ENCODE results near the gene MAPK14.

MAPK14 gene

DNA sequence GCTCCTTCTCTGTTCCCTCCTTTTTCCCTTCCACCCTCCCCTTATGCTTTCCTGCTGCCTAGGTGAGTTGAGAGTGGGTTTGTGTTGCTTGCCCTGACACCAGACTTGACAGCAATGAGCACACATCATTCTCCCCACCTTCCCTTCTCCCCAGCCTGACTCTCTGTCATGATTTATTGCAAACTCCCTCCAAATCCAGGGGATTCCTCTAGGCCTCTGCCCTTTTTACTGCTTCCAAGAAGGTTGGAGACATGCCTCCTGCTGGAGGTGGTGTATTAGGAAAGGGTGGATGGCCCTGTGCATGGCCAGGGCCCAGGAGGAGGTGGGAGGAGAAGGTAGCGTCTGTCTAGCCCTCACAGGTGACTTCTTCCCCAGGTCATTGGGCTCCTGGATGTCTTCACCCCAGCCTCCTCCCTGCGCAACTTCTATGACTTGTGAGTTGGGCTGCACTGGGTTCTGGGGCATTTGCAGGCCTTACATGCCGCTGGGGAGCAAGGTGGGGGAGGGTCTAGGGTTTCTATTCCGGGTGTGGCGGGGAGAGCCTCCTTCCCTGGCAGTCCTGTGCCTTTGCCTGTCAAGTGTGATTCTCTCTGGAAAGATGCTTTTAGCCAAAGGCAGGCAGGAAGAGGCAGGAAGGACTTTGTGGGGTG is 104.8 kb downstream of the MAPK14 start:
- Mint-ChIP-seq H3K9me3 (ENCODE audit: low read depth) (no peaks in the 10 kb centered on the region), H3K27me3 (no peaks in the 10 kb centered on the region), H3K4me3 (peak overlapping the region; percentile 48), H3K27ac (peak overlapping the region; percentile 88), H3K36me3 (peaks cover 8% of the 10 kb centered on the region), H3K4me1 (ENCODE audit: low read depth) (peaks cover 33% of the 10 kb centered on the region)

DNA sequence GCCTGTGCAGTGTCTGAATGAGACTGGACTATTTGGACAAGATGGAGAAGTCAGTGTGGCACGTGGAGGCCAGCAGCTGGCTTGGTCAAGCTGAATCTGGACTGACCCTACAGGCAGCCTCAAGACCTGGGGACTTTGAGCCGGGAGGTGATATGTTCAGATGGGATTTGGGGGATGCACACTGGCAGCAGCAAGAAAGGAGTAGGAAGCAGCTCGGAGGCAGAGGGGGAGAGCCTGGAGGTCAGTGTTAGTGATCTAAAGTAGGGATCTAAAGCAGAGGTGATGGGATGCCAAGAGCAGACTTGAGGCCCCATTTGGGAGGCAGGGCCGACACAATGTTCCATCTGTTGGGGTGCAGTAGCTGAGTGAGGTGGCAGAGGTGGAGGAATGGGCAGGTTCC is 105.5 kb downstream of the MAPK14 start:
- H3K4me3 Mint-ChIP-seq, result no peak overlapping the region
- H3K4me1 Mint-ChIP-seq (ENCODE audit: low read depth), result peaks cover 33% of the 10 kb centered on the region
- H3K36me3 Mint-ChIP-seq, result peaks cover 8% of the 10 kb centered on the region
- peak overlapping the region; percentile 37 for H3K27ac Mint-ChIP-seq
- no peaks in the 10 kb centered on the region for H3K9me3 Mint-ChIP-seq (ENCODE audit: low read depth)
- H3K27me3 Mint-ChIP-seq, result no peaks in the 10 kb centered on the region

DNA sequence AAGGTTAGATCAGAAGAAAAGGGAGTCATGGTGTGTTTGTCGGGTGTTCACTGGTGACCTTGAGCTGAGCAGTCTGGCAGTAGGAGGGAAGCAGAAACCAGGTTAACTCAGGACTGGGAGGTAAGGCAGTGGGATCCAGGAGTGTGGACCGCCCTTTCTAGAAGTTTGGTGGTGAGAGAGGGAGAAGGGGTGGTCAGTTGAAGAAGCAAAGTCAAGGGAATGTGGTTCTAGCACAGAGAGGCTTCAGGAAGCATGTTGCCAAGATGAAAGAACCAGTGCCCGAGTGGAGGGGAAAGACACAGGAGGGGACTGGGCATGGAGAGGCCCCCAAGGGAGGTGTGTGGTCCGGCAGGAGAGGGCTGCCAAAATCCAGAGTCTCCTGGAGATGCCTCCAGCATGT is 106.3 kb downstream of the MAPK14 start:
- Mint-ChIP-seq H3K36me3 (peaks cover 8% of the 10 kb centered on the region), H3K9me3 (ENCODE audit: low read depth) (no peaks in the 10 kb centered on the region), H3K27me3 (no peaks in the 10 kb centered on the region), H3K27ac (peak overlapping the region; percentile 18), H3K4me3 (no peak overlapping the region), H3K4me1 (ENCODE audit: low read depth) (peaks cover 33% of the 10 kb centered on the region)

DNA sequence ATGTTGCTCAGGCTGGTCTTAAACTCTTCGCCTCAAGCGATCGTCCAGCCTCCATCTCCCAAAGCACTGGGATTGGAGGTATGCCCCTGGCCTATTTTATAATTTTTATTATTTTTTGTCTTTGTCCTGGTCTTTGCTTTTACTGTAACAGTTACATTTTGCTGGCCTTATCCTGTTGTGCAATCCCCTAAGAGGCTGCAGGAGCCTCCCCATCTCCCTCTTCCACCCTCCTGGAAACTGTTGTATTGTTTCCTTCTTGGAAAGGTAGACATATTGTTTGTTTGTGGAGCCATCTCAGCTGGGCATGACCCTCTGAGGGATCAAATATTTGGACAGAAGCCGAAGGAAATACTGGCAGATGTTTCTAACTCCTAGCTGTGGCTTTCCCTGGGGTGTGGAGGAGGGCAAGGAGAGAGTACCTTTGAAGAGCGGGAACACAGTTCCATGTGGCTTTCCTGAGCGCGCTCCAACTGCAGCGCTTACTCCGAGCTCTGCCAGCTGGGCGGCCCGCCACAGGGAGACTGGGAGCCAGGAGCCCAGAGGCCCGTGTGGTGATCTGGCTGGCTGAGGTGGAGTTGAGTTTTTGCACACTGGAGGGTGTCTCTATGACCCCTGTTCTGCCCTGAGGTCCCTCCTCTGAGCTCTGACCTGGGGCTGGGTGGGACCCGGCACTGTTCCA is 107.6 kb downstream of the MAPK14 start:
- Mint-ChIP-seq H3K27ac (peak overlapping the region; percentile 37), H3K4me1 (ENCODE audit: low read depth) (peaks cover 27% of the 10 kb centered on the region), H3K36me3 (peaks cover 8% of the 10 kb centered on the region), H3K4me3 (no peak overlapping the region), H3K9me3 (ENCODE audit: low read depth) (no peaks in the 10 kb centered on the region), H3K27me3 (no peaks in the 10 kb centered on the region)

DNA sequence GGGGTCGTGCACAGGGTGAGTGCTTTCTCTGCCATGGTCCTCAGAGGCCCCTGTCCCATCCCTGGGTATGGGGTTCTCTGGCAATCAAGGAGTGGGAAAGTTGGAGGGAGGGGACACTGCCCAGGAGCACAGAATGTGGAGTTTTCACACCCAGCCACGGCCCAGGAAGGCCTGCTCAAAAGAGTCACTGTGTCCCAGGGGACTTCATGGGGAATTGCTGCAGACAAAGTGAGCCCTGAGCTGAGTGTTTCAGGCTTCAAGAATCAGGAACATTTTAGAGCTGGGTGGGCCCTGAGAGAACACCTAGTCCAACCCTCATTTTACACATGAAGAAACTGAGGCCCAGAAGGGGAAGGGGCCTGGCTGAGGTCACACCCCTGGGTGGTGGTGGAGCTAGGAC is 108.4 kb downstream of the MAPK14 start:
- H3K4me3 Mint-ChIP-seq, result no peak overlapping the region
- H3K4me1 Mint-ChIP-seq (ENCODE audit: low read depth), result peaks cover 30% of the 10 kb centered on the region
- H3K9me3 Mint-ChIP-seq (ENCODE audit: low read depth), result no peaks in the 10 kb centered on the region
- H3K27me3 Mint-ChIP-seq, result no peaks in the 10 kb centered on the region
- H3K36me3 Mint-ChIP-seq, result peaks cover 8% of the 10 kb centered on the region
- H3K27ac Mint-ChIP-seq, result peak overlapping the region; percentile 11

DNA sequence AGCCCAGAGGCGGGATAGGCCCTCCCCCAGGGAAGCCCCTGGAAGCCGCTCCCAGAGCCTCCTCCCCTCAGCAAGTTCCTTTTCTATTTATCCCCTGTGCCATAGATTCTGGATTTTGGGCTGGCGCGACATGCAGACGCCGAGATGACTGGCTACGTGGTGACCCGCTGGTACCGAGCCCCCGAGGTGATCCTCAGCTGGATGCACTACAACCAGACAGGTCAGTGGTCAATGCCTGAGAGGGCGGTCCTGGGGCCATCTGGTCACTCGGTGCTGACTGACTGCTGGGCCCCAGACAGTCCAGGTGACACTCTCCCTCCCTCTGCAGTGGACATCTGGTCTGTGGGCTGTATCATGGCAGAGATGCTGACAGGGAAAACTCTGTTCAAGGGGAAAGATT is 108.9 kb downstream of the MAPK14 start:
- Mint-ChIP-seq H3K4me3 (no peak overlapping the region), H3K27ac (no peak overlapping the region), H3K4me1 (ENCODE audit: low read depth) (peaks cover 29% of the 10 kb centered on the region), H3K36me3 (peaks cover 8% of the 10 kb centered on the region), H3K27me3 (no peaks in the 10 kb centered on the region), H3K9me3 (ENCODE audit: low read depth) (no peaks in the 10 kb centered on the region)

DNA sequence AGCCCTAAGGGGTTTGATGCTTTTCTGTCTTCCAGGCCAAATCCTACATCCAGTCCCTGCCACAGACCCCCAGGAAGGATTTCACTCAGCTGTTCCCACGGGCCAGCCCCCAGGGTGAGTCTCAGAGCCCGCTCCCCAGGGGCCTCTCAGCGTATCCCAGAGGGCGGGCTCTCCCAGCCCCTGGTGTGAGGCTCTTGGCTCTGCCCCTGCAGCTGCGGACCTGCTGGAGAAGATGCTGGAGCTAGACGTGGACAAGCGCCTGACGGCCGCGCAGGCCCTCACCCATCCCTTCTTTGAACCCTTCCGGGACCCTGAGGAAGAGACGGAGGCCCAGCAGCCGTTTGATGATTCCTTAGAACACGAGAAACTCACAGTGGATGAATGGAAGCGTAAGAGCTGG is 111.1 kb downstream of the MAPK14 start:
- Mint-ChIP-seq H3K36me3 (peaks cover 4% of the 10 kb centered on the region), H3K4me3 (no peak overlapping the region), H3K4me1 (ENCODE audit: low read depth) (peaks cover 8% of the 10 kb centered on the region), H3K27ac (no peak overlapping the region), H3K27me3 (no peaks in the 10 kb centered on the region), H3K9me3 (ENCODE audit: low read depth) (no peaks in the 10 kb centered on the region)

DNA sequence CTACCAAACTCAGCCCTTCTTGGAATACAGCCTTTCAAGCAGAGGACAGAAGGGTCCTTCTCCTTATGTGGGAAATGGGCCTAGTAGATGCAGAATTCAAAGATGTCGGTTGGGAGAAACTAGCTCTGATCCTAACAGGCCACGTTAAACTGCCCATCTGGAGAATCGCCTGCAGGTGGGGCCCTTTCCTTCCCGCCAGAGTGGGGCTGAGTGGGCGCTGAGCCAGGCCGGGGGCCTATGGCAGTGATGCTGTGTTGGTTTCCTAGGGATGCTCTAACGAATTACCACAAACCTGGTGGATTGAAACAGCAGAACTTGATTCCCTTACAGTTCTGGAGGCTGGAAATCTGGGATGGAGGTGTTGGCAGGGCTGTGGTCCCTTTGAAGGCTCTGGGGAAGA is 111.8 kb downstream of the MAPK14 start:
- H3K4me1 Mint-ChIP-seq (ENCODE audit: low read depth), result peaks cover 6% of the 10 kb centered on the region
- H3K27ac Mint-ChIP-seq, result peak overlapping the region; percentile 41
- H3K27me3 Mint-ChIP-seq, result no peaks in the 10 kb centered on the region
- H3K36me3 Mint-ChIP-seq, result peaks cover 4% of the 10 kb centered on the region
- H3K4me3 Mint-ChIP-seq, result no peak overlapping the region
- no peaks in the 10 kb centered on the region for H3K9me3 Mint-ChIP-seq (ENCODE audit: low read depth)

DNA sequence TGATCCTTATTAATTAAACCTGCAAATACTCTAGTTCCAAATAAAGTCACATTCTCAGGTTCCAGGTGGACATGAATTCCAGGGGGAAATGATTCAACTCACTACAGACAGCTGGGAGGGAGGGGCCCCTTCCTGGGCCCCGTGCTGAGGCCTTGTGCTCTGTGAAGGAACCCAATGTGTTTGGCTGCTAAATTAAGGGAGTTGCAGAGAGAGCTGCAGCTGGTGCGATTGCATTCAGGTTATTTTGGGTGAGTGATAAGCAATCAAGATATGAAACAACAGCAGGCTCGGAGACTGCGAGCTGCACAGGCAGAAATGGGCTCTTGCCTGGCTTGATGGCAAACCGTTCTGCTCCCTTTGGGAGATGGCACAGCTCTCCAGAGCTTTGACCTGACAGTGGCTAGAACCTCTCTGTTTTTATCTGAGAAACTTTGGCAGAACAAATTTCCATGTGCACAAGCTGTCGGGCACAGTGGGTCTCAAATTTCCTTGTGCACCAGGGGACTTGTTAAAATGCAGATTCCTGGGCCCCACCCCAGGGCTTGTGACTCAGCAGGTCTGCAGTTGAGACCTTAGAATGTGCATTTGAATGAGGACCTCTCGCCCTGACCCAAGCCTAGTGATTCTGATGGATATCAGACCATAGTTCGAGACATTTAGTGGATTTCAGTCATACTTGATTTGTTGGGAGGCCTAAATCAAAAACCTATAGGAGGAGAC is 112.5 kb downstream of the MAPK14 start:
- no peak overlapping the region for H3K4me3 Mint-ChIP-seq
- H3K27ac Mint-ChIP-seq, result peak overlapping the region; percentile 41
- no peaks in the 10 kb centered on the region for H3K9me3 Mint-ChIP-seq (ENCODE audit: low read depth)
- H3K27me3 Mint-ChIP-seq, result no peaks in the 10 kb centered on the region
- H3K4me1 Mint-ChIP-seq (ENCODE audit: low read depth), result peaks cover 6% of the 10 kb centered on the region
- H3K36me3 Mint-ChIP-seq, result peaks cover 4% of the 10 kb centered on the region

DNA sequence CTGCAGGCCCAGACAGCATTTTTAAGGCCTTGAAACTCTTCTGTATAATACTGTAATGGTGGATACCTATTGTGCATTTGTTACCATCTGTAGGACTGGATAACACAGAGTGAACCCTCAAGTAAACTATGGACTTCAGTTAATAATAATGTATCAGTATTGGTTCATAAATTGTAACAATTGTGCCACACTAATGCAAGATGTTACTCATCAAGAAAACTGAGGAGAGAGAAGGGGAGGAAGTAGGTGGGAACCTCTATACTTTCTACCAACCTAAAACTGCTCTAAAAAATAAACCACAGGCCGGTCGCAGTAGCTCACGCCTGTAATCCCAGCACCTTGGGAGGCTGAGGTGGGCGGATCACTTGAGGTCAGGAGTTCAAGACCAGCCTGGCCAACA is 113.5 kb downstream of the MAPK14 start:
- Mint-ChIP-seq H3K27ac (no peak overlapping the region), H3K9me3 (ENCODE audit: low read depth) (no peaks in the 10 kb centered on the region), H3K36me3 (no peaks in the 10 kb centered on the region), H3K4me1 (ENCODE audit: low read depth) (peaks cover 6% of the 10 kb centered on the region), H3K27me3 (no peaks in the 10 kb centered on the region), H3K4me3 (no peak overlapping the region)

DNA sequence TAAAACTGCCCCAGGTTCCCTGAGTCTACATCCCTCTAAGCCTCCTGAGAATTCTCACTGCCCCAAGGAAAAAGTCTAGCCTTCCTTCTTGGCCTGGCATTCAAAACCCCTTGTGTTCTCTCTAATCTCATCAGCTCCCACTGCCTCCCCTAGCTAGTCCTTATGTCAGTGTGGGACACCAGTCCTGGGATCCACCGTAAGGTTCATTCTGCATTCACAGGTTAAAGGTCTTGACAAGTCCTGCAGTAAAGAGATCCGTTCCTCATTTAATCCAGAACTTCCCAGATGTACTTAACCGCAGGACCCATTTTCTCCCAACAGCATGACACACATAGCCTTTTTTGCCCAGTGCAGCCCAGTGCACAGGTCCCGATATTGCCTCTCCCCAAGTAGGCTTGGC is 114.4 kb downstream of the MAPK14 start:
- H3K4me3 Mint-ChIP-seq, result no peak overlapping the region
- peaks cover 7% of the 10 kb centered on the region for H3K4me1 Mint-ChIP-seq (ENCODE audit: low read depth)
- no peaks in the 10 kb centered on the region for H3K36me3 Mint-ChIP-seq
- no peaks in the 10 kb centered on the region for H3K27me3 Mint-ChIP-seq
- peak overlapping the region; percentile 59 for H3K27ac Mint-ChIP-seq
- no peaks in the 10 kb centered on the region for H3K9me3 Mint-ChIP-seq (ENCODE audit: low read depth)

DNA sequence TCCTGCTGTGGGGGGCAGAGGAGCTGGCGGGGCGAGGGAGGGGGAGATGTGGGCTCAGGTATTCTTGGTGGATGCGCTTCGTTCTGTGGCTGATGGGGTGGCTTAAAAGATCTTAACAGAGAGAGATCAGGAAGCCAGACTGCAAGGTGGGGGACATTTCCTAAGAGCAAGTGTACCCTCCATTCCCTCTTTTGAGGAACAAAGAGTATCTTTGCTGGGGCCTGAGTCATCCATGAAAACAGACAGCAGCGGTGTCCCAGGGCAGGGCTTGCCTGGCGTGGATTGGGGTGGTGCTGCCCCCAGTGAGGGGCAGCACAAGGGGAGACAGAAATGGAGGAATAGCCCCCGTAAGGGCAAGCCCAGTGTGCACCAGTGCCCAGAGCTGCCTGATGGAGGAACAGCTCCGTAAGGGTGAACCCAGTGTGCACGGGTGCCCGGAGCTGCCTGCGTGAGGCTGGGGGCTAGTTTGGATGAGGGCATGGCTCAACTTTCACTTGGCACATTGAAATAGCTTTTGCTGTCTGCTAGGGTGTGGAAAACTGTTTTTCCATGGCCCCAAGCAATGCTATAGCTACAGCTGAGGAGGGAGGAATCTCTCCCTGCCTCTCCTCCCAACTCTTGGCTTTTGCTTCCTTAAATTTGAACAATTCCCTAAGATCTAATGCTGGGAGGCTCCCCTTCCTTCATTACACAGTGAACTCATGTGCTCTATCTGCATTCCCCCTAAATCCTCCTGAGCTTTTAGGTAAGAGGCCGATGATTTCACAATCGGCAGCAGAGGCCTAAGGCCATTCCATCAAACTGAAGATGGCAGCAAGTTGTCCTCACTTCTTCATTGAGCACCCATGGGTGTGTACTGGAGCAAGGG is 115.6 kb downstream of the MAPK14 start:
- no peaks in the 10 kb centered on the region for H3K27me3 Mint-ChIP-seq
- H3K36me3 Mint-ChIP-seq, result peaks cover under 1% of the 10 kb centered on the region
- no peak overlapping the region for H3K27ac Mint-ChIP-seq
- peaks cover 14% of the 10 kb centered on the region for H3K4me1 Mint-ChIP-seq (ENCODE audit: low read depth)
- H3K4me3 Mint-ChIP-seq, result no peak overlapping the region
- H3K9me3 Mint-ChIP-seq (ENCODE audit: low read depth), result no peaks in the 10 kb centered on the region

DNA sequence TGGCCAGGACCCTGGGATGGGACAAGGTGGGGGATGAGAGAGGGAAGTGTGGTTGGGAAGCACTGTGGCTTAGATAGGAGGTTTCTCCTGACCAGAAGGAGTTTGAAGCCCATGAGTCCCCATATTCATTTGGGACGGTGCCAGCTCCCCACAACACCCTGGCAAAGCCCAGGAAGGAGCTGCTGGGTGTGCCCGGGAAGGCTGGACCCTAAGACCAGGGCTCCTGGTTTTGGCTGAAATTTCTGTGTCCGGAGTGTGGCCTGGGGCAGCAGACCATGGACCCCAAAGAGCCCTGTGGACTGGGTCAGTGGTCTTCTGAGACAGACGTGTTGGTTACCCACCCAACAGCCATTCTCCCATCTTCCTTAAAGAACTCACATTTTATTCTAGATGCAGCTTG is 117.9 kb downstream of the MAPK14 start:
- H3K36me3 Mint-ChIP-seq, result peaks cover 3% of the 10 kb centered on the region
- no peaks in the 10 kb centered on the region for H3K9me3 Mint-ChIP-seq (ENCODE audit: low read depth)
- H3K27me3 Mint-ChIP-seq, result no peaks in the 10 kb centered on the region
- H3K27ac Mint-ChIP-seq, result no peak overlapping the region
- H3K4me1 Mint-ChIP-seq (ENCODE audit: low read depth), result peaks cover 11% of the 10 kb centered on the region
- H3K4me3 Mint-ChIP-seq, result no peak overlapping the region

DNA sequence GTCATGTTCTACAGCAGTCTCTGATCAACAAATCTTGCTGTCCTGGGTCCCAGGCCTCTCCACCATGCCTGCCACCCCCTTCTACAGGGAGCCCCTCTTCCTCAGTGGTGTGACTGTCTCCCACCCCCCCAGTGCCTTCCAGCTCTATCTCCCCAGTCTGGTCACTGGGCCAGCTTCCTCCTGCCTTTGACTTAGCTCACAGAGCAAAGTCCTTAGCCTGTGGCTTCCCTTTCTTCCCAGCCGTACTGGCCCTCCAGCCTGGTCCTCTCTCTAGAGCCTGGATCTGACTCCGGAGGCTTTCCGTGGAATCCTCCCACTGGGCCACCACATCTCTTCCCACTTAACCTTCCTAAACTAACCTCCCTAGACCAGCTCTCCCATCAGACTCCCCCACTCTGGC is 119.7 kb downstream of the MAPK14 start:
- H3K4me3 Mint-ChIP-seq, result no peak overlapping the region
- H3K27me3 Mint-ChIP-seq, result no peaks in the 10 kb centered on the region
- no peaks in the 10 kb centered on the region for H3K9me3 Mint-ChIP-seq (ENCODE audit: low read depth)
- peaks cover 3% of the 10 kb centered on the region for H3K36me3 Mint-ChIP-seq
- no peak overlapping the region for H3K27ac Mint-ChIP-seq
- H3K4me1 Mint-ChIP-seq (ENCODE audit: low read depth), result peaks cover 10% of the 10 kb centered on the region

DNA sequence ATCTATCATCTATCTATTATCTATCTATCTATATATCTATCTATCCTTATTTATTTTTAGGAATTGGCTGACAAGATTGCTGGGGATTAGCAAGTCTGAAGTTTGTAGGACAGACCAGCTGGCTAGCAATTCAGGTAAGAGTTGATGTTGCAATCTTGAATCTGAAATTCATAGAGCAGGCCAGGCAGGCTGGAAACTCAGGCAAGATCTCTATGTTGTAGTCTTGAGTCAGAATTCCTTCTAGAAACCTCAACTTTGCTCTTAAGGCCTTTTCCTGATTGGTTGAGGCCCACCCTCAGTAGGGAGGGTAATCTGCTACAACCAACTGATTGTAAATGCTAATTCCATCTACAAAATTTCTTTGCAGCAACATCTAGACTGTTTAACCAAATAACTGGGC is 121.9 kb downstream of the MAPK14 start:
- Mint-ChIP-seq H3K36me3 (peaks cover 3% of the 10 kb centered on the region), H3K27me3 (no peaks in the 10 kb centered on the region), H3K27ac (no peak overlapping the region), H3K4me1 (ENCODE audit: low read depth) (peaks cover 10% of the 10 kb centered on the region), H3K9me3 (ENCODE audit: low read depth) (no peaks in the 10 kb centered on the region), H3K4me3 (no peak overlapping the region)
